Sigmoid colon (tissue), 4 donors: ENCODE measurements around the gene FTO.

Experiments
- CTCF ChIP-seq, 4 experiments: fragments of 450-650 bp in 3 of 4; fragments of 200-600 bp in 1 of 4; IDR thresholded peaks; one replicate each; pipeline ENCODE4 v1.5.1; 2016 to 2019; ENCODE audit warnings: antibody characterized with exemption in 4 of 4, mild to moderate bottlenecking in 3 of 4, moderate library complexity in 2 of 4
- POLR2A ChIP-seq, 2 donors: fragments of 450-650 bp; IDR thresholded peaks; one replicate each; pipeline ENCODE4 v1.6.1; 2016; ENCODE audit warnings: antibody characterized with exemption in 2 of 2, mild to moderate bottlenecking in 2 of 2, moderate library complexity in 2 of 2
- POLR2AphosphoS5 ChIP-seq, 4 donors: sonication (generic); formaldehyde crosslinking; IDR thresholded peaks; one replicate each; pipeline ENCODE4 v1.6.1; 2017; ENCODE audit warnings: antibody characterized with exemption in 4 of 4

- no peak for TF ChIP-seq CTCF (IDR thresholded peaks at IDR 0.05)
- TF ChIP-seq POLR2AphosphoS5 (IDR thresholded peaks at IDR 0.05) = no peak
- no peak for TF ChIP-seq POLR2A (IDR thresholded peaks at IDR 0.05)
These were observed 49.0 kb upstream of the FTO start for GRCh38 chr16:53654946-53655345.
